Lower lobe of right lung (tissue), 2 donors: Measurements from ENCODE around the gene TSFM. TPM values are rescaled to one million over a fixed set of nuclear protein-coding genes. Genes with fewer than 3 reads are reported as not detected.
A peak's percentile ranks its signal among the peaks of the same experiment; 100 is the strongest.

ENCODE experiments used
- ATAC-seq, 2 donors: fragments of 200-7000 bp; cut with Tn5 transposase; one replicate each; pipeline ENCODE4 v1.9.1; 2020 to 2022; ENCODE audit warnings: mild to moderate bottlenecking in 2 of 2, moderate library complexity in 2 of 2
- DNase-seq: peaks from one replicate; pipeline ENCODE4 v3.0.0-alpha.2; 2020
- H3K27ac ChIP-seq: fragments of 200-600 bp; one replicate; pipeline ENCODE4 v1.8.0; 2022
- H3K27me3 ChIP-seq: fragments of 200-600 bp; one replicate; pipeline ENCODE4 v1.8.0; 2022; ENCODE audit warnings: low read depth
- H3K36me3 ChIP-seq: fragments of 200-600 bp; one replicate; pipeline ENCODE4 v1.8.0; 2022; ENCODE audit warnings: mild to moderate bottlenecking
- H3K4me1 ChIP-seq: fragments of 200-600 bp; one replicate; pipeline ENCODE4 v1.8.0; 2022
- H3K4me3 ChIP-seq: fragments of 200-600 bp; one replicate; pipeline ENCODE4 v1.8.0; 2022; ENCODE audit warnings: mild to moderate bottlenecking
- H3K9me3 ChIP-seq: fragments of 200-600 bp; one replicate; pipeline ENCODE4 v1.8.0; 2022
- intact Hi-C: fragments of 100-400 bp; cut with DNase I; formaldehyde crosslinking; loops from one replicate; pipeline ENCODE4 v1.11.0; 2022
- total RNA-seq: library from RNA; stranded (reverse); fragmentation: NEBNext Ultra II Directional; extraction: Animal tissue kit (Norgen Biotek cat#: 25700); gene quantifications from one replicate; pipeline ENCODE4 v1.2.1, GENCODE V29; 2021
- TF ChIP-seq, protein P1 (sequence below): fragments of 200-600 bp; IDR thresholded peaks from one replicate; pipeline ENCODE4 v1.8.0; 2022; ENCODE audit warnings: antibody characterized with exemption, mild to moderate bottlenecking
- donor health status: DM: no; HTN: yes; CAD: no; lungs with severe emphysema.

TSFM gene
- total RNA-seq, 1 donor from 2014 or later: 22.6 TPM

DNA sequence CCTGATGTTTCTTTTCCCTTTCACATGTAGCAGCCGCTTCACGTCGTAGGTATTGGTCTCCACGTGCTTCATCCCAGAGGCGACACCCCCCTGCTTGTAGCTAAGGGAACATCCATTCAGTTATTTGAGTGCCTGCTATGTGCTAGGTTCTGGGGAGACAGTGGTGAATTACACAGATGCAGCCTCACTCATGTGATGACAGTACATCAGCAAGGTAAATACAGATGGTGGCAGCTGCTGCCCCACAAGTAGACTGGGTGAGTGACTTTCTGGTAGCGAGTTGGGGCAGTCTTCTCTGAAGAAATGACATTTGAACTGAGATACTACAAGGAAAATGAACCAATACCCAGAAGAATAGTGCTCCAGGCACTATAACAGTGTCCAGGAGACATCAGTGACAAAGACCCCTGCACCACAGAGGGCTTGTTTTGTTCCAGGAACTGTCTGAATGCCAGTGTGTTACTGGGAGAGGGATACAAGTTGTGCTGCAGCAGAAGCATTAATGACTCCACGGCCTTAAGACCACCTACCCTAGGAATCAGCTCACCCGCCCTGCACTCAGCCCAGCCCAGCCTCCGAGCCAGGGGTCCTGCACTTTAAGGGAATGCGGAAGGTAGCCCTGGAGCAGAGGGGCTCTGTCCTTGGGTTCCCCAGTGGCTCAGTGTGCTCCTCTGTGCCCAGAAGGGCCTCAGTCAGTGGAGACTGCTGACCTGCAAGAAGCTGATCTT is 28.6 kb downstream of the TSFM start:
- TF ChIP-seq, protein P1, sequence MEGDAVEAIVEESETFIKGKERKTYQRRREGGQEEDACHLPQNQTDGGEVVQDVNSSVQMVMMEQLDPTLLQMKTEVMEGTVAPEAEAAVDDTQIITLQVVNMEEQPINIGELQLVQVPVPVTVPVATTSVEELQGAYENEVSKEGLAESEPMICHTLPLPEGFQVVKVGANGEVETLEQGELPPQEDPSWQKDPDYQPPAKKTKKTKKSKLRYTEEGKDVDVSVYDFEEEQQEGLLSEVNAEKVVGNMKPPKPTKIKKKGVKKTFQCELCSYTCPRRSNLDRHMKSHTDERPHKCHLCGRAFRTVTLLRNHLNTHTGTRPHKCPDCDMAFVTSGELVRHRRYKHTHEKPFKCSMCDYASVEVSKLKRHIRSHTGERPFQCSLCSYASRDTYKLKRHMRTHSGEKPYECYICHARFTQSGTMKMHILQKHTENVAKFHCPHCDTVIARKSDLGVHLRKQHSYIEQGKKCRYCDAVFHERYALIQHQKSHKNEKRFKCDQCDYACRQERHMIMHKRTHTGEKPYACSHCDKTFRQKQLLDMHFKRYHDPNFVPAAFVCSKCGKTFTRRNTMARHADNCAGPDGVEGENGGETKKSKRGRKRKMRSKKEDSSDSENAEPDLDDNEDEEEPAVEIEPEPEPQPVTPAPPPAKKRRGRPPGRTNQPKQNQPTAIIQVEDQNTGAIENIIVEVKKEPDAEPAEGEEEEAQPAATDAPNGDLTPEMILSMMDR: no peak
- H3K36me3 ChIP-seq: peaks cover 76% of the 10 kb centered on the region
- H3K9me3 ChIP-seq: no peaks in the 10 kb centered on the region
- no peak overlapping the region for H3K4me3 ChIP-seq
- no peaks in the 10 kb centered on the region for H3K27me3 ChIP-seq
- no peak for ATAC-seq
- DNase-seq: no peak
- peaks cover 20% of the 10 kb centered on the region for H3K4me1 ChIP-seq
- intact Hi-C loops: no loop called here
- no peak overlapping the region for H3K27ac ChIP-seq

DNA sequence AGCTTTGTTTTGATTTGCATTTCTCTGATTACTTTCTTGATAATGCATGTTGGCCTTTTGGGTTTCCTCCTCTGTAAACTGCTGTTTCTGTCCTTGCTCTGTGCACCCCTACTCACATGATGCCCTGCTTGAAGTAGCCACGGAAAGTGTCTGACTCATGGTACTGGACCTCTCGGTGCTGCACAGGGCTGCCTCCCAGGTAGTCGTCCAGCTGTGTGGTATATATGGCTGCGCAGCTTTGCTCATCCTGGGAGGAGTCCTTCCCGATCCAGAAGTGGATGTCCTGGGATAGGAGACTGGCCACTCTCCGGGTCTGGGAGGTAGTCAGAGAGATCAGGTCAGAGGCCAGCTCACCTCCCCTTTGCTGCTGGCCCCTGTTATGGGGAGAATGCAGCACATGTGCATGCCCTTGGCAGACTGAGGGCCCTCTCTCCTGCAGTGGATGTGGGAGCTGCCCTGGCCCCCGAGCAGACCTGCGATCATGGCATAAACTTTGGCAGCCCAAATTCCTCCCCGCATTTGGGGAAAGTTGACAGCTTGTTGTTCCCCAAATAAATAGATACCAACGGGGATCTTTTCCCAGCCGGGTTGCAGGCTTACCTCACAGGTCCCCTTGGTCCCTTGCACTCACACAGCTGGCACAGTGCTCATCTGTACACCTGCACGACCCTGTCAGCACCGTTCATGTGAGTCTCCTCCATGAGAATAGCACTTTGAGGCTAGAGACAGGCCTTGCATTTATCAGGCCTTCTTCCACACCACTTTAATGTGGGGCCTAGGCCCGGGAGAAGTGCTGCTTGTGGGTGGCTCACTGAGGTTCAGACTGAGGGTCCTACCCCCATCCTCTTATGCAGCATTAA is 30.8 kb downstream of the TSFM start:
- Histone ChIP-seq H3K9me3 (no peaks in the 10 kb centered on the region), H3K36me3 (peaks cover 60% of the 10 kb centered on the region), H3K4me1 (peaks cover 42% of the 10 kb centered on the region), H3K4me3 (no peak overlapping the region), H3K27me3 (no peaks in the 10 kb centered on the region), H3K27ac (no peak overlapping the region)
- TF ChIP-seq, protein P1: no peak
- ATAC-seq: no peak
- intact Hi-C loops: no loop called here
- no peak for DNase-seq

DNA sequence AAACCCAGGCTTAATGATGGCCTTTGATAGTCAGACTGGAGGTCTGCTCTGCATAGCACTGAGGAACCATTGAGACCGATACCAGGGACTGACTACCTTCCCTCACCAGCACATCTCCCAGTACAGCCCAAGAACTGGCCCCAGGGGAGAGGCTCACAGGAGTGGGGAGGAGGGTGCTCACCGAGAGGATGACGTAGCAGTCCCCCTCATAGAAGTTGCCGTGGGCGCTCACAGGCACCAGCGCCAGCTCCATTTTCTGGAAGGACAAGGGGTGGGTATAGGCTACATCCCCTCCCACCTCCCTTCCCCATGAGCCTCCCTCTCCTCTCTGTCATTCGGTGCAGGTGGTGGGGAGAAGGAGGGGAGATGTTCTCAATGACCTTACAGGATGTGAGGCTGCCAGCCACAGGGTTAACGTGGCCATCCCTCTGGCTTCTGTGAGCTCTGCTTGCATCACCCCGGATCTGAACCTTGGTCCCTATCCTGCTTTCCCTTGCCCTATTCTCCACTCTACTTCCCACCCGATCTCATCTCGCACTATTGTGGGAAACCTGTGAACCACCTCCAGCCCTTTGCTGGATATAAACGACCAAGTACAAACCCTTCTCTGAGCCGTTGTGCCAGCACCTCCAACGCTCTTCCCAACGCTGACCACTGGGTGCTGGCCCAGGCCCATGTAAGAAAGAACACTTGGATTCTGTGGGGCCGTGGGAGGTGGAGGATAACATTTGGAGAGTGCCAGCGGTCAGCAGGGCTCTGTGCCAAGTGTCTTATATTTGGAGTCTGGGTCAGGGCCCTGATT is 31.6 kb downstream of the TSFM start:
- Histone ChIP-seq H3K36me3 (peaks cover 59% of the 10 kb centered on the region), H3K4me3 (no peak overlapping the region), H3K27ac (no peak overlapping the region), H3K4me1 (peaks cover 44% of the 10 kb centered on the region), H3K27me3 (no peaks in the 10 kb centered on the region), H3K9me3 (no peaks in the 10 kb centered on the region)
- TF ChIP-seq, protein P1: no peak
- no peak for DNase-seq
- no peak for ATAC-seq
- intact Hi-C loops: no loop called here

DNA sequence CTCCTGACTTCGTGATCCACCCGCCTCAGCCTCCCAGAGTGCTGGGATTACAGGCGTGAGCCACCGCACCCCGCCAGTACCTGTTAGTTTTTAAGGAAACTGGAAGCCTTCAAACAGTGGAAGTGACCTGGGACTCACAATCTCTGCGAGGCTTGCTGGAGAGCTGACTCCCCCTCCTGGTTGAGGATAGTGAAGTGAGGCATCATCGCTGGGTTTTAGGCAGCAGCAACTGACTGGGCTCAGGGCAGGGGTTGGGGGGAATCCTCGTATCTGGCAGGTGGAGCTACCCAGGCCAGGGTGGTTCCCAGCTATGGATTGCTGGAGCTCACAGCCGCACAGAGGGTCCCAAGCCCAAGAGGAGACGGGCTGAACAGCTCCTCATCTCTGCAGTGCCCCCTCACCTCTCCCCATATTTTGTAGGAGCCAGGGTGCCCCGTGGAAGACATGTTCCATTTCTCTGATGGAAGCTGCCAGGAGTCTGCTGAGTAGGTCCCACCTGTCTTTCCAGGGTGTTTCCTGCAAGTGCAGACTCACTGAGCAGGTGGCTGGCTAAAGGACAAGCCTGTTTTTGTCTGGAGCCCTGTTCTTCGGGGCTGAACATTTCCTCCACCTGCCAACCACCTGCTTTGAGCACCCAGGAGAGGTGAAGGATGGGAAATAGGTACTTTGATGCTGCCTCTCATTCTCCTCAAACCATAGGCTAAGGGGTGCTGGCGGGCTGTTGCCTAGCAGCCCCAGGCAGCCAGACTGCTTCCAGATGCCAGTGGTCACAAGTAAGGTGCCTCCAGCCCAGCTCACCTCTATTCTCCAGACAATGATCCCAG is 32.8 kb downstream of the TSFM start:
- peaks cover 59% of the 10 kb centered on the region for H3K36me3 ChIP-seq
- H3K9me3 ChIP-seq: no peaks in the 10 kb centered on the region
- intact Hi-C loops: no loop called here
- no peak for DNase-seq
- TF ChIP-seq, protein P1: no peak
- peak overlapping the region; percentile 75 for H3K27ac ChIP-seq
- no peak overlapping the region for H3K4me3 ChIP-seq
- no peaks in the 10 kb centered on the region for H3K27me3 ChIP-seq
- peaks cover 44% of the 10 kb centered on the region for H3K4me1 ChIP-seq
- no peak for ATAC-seq
